Activated naive CD8-positive, alpha-beta T cell (primary cell): ENCODE measurements around the gene KAT5.
"Not testable (repeated sequence)": the region's sequence is repeated elsewhere in the genome, so short reads cannot be mapped to it uniquely, and the experiment has no call there.

Experiments used
- H3K27ac Mint-ChIP-seq: one replicate; pipeline ENCODE4 v1.8.0; 2021; ENCODE audit warnings: mixed read lengths
- H3K27me3 Mint-ChIP-seq: one replicate; pipeline ENCODE4 v1.8.0; 2021; ENCODE audit warnings: mixed read lengths
- H3K36me3 Mint-ChIP-seq: one replicate; pipeline ENCODE4 v1.8.0; 2021; ENCODE audit warnings: mixed read lengths
- H3K4me1 Mint-ChIP-seq: one replicate; pipeline ENCODE4 v1.8.0; 2021; ENCODE audit warnings: low read depth, mixed read lengths
- H3K4me3 Mint-ChIP-seq: one replicate; pipeline ENCODE4 v1.8.0; 2021; ENCODE audit warnings: mild to moderate bottlenecking, mixed read lengths
- H3K9me3 Mint-ChIP-seq: one replicate; pipeline ENCODE4 v1.8.0; 2021; ENCODE audit warnings: low read depth, mixed read lengths

The KAT5 gene

DNA sequence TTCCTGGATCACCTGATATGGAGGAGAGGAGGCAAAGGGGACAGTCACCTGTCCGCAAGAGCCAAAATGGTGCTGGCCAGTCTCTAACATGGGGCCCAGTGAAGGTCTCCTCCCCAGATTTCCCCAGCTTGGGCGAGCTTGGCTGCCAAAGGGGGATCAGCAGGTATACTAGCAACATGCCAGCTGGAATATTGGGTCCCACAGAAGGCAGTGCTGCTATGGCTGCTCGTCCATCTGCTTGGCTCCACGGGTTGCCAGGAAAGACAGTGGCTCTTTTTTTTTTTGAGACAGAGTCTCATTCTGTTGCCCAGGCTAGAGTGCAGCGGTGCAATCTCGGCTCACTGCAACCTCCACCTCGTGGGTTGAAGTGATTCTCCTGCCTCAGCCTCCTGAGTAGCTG is 12.7 kb upstream of the KAT5 start:
- Mint-ChIP-seq H3K36me3 (no peaks in the 10 kb centered on the region), H3K27ac (no peak overlapping the region), H3K27me3 (no peaks in the 10 kb centered on the region), H3K4me1 (no peaks in the 10 kb centered on the region), H3K9me3 (no peaks in the 10 kb centered on the region), H3K4me3 (no peak overlapping the region)

DNA sequence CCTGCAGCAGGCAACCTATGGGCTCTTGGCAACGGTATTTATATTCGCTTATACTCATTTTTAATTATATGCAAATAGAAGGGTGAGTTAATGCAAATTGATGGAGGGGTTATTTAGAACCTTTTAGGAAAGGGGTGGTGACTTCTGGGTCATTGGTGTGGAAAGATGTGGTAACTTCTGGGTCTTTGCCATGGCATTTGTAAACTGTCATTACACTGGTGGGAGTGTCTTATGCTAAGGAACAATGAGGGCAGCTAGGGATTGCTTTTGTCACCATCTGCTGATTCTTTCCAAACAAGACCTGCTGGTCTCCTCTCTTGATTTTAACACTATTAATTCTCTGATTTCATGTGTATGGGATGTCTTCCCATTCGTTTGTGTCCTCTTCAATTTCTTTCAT is 11.7 kb upstream of the KAT5 start:
- H3K4me3 Mint-ChIP-seq, result no peak overlapping the region
- no peaks in the 10 kb centered on the region for H3K27me3 Mint-ChIP-seq
- H3K4me1 Mint-ChIP-seq, result no peaks in the 10 kb centered on the region
- H3K9me3 Mint-ChIP-seq, result no peaks in the 10 kb centered on the region
- H3K36me3 Mint-ChIP-seq, result no peaks in the 10 kb centered on the region
- no peak overlapping the region for H3K27ac Mint-ChIP-seq

DNA sequence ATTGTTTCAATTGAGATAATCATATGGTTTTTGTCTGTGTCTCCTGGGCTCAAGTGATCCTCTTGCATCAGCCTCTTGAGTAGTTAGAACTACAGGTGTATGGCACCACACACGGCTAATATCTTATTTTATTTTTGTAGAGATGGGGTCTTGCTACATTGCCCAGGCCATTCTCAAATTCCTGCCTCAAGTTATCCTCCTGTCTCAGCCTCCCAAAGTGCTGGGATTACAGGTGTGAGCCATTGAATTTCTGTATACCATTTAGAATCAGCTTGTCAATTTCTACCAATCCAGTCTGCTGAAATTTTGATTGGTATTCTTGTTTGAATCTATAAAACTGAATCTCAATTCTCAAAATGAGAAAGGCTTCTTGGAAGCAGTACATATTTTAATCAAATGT is 10.4 kb upstream of the KAT5 start:
- Mint-ChIP-seq H3K27ac (no peak overlapping the region), H3K9me3 (no peaks in the 10 kb centered on the region), H3K4me3 (no peak overlapping the region), H3K27me3 (no peaks in the 10 kb centered on the region), H3K4me1 (peaks cover 3% of the 10 kb centered on the region), H3K36me3 (no peaks in the 10 kb centered on the region)

DNA sequence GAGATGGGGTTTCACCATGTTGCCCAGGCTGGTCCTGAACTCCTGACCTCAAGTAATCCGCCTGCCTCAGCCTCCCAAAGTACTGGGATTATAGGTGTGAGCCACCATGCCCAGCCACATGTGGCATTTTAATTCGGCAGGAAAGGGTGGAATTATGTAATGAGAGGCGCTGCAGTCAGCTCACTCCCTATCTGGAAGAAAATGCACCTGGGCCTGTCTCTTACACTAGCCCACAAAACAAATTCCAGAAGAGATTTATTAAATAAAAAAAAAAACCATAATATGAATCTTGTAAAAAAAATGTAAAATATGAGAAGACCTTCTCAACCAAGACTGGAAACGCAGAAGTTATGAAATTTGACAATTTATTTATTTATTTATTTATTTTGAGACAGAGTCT is 8.2 kb upstream of the KAT5 start:
- peaks cover 4% of the 10 kb centered on the region for H3K4me1 Mint-ChIP-seq
- H3K36me3 Mint-ChIP-seq, result no peaks in the 10 kb centered on the region

DNA sequence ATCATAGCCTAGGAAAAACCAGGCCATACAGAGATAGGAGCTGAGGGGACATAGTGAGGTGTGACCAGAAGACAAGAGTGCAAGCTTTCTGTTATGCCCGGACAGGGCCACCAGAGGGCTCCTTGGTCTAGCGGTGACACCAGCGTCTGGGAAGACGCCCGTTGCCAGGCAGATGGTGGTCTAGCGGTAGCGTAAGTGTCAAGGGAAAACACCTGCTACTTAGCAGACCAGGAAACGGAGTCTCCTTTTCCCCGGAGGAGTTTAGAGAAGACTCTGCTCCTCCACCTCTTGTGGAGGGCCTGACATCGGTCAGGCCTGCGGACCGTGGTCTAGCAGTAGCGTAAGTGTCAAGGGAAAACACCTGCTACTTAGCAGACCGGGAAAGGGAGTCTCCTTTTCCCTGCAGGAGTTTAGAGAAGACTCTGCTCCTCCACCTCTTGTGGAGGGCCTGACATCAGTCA is 5.7 kb upstream of the KAT5 start:
- H3K4me1 Mint-ChIP-seq, H3K9me3 Mint-ChIP-seq, H3K27me3 Mint-ChIP-seq, H3K36me3 Mint-ChIP-seq, H3K27ac Mint-ChIP-seq: not testable (repeated sequence)
- H3K4me3 Mint-ChIP-seq, result peak overlapping the region; percentile 18

More for the DNA sequence above, 8.2 kb upstream of the KAT5 start:
- no peaks in the 10 kb centered on the region for H3K9me3 Mint-ChIP-seq
- H3K27ac Mint-ChIP-seq, result no peak overlapping the region
- H3K27me3 Mint-ChIP-seq, result no peaks in the 10 kb centered on the region
- H3K4me3 Mint-ChIP-seq, result no peak overlapping the region

DNA sequence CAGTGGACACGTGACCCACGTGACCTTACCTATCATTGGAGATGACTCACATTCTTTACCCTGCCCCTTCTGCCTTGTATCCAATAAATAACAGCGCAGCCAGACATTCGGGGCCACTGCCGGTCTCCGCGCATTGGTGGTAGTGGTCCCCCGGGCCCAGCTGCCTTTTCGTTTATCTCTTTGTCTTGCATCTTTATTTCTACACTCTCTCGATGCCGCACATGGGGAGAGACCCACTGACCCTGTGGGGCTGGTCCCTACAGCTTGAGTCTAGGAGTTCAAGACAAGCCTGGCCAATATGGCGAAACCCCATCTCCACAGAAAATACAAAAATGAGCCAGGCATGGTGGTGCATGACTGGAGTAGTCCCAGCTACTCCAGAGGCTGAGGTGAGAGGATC is 5.0 kb upstream of the KAT5 start:
- not testable (repeated sequence) for H3K27ac Mint-ChIP-seq, H3K27me3 Mint-ChIP-seq, H3K4me1 Mint-ChIP-seq, H3K4me3 Mint-ChIP-seq, H3K36me3 Mint-ChIP-seq, H3K9me3 Mint-ChIP-seq

DNA sequence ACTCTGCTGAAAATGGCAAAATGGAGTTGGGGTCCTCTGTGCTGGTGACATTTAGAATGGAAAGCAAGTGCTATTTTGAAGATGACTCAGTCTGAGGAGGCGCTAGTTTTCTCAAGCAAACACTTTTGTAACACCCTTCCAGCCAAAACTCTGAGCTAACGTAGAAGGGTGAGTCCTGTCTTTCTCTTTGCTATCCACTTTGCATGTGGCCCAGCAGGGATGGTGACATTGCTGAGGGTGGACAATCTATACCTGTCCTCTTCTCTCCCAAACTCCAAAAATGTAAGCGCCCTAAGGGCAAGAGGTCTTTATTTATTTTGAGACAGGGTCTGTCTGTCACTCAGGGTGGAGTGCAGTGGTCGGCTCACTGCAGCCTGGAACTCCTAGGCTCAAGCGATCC is 3.6 kb upstream of the KAT5 start:
- no peaks in the 10 kb centered on the region for H3K36me3 Mint-ChIP-seq
- peaks cover 12% of the 10 kb centered on the region for H3K4me1 Mint-ChIP-seq
- H3K9me3 Mint-ChIP-seq, result no peaks in the 10 kb centered on the region
- no peaks in the 10 kb centered on the region for H3K27me3 Mint-ChIP-seq
- no peak overlapping the region for H3K4me3 Mint-ChIP-seq
- H3K27ac Mint-ChIP-seq, result no peak overlapping the region

DNA sequence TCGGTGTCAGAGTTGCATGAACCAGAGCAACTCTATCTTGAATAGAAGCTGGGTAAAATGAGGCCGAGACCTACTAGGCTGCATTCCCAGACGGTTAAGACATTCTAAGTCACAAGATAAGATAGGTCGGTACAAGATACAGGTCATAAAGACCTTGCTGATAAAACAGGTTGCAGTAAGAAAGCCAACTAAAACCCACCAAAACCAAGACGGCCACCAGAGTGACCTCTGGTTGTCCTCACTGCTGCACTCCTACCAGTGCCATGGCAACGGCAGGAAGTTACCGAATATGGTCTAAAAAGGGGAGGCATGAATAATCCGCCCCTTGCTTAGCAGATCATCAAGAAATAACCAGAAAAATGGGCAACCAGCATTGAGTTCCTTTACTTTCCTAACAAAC is 2.4 kb upstream of the KAT5 start:
- no peaks in the 10 kb centered on the region for H3K9me3 Mint-ChIP-seq
- H3K27me3 Mint-ChIP-seq, result no peaks in the 10 kb centered on the region
- H3K4me1 Mint-ChIP-seq, result peaks cover 19% of the 10 kb centered on the region
- no peaks in the 10 kb centered on the region for H3K36me3 Mint-ChIP-seq
- no peak overlapping the region for H3K4me3 Mint-ChIP-seq
- H3K27ac Mint-ChIP-seq, result no peak overlapping the region

DNA sequence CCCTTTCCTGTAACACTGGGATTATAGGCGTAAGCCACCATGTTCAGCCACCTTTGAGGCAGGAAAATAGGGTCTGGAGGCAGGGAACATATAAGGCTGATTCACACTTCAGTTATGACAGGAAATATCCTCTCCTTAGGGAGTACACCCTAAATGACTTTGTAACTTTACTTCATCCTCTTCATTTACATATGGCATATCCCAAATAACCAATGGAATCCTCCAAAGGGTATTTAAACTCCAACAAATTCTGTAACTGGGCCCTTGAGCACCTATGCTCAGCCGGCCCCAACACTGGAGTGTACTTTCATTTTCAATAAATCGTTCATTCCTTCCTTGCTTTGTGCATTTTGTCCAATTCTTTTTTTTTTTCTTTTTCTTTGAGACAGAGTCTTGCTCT is 1.6 kb upstream of the KAT5 start:
- Mint-ChIP-seq H3K4me3 (no peak overlapping the region), H3K27ac (no peak overlapping the region), H3K9me3 (no peaks in the 10 kb centered on the region), H3K36me3 (peaks cover 3% of the 10 kb centered on the region), H3K27me3 (no peaks in the 10 kb centered on the region), H3K4me1 (peaks cover 22% of the 10 kb centered on the region)

DNA sequence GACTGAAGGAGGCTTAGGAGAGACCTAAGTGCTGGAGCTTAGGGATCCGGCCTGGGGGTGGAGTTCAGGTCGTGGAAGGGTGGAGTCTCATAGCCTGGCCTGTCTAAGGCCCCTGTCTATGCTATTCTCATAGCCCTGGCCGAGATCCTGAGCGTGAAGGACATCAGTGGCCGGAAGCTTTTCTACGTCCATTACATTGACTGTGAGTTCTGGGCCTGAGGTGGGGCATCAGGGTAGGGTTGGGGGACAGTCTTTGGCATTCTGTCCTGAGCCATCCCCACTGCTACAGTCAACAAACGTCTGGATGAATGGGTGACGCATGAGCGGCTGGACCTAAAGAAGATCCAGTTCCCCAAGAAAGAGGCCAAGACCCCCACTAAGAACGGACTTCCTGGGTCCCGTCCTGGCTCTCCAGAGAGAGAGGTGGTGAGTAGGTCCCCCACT is 603 bp downstream of the KAT5 start:
- no peaks in the 10 kb centered on the region for H3K9me3 Mint-ChIP-seq
- H3K27me3 Mint-ChIP-seq, result no peaks in the 10 kb centered on the region
- peaks cover 24% of the 10 kb centered on the region for H3K4me1 Mint-ChIP-seq
- H3K27ac Mint-ChIP-seq, result peak overlapping the region; percentile 98
- peak overlapping the region; percentile 95 for H3K4me3 Mint-ChIP-seq
- peaks cover 5% of the 10 kb centered on the region for H3K36me3 Mint-ChIP-seq

DNA sequence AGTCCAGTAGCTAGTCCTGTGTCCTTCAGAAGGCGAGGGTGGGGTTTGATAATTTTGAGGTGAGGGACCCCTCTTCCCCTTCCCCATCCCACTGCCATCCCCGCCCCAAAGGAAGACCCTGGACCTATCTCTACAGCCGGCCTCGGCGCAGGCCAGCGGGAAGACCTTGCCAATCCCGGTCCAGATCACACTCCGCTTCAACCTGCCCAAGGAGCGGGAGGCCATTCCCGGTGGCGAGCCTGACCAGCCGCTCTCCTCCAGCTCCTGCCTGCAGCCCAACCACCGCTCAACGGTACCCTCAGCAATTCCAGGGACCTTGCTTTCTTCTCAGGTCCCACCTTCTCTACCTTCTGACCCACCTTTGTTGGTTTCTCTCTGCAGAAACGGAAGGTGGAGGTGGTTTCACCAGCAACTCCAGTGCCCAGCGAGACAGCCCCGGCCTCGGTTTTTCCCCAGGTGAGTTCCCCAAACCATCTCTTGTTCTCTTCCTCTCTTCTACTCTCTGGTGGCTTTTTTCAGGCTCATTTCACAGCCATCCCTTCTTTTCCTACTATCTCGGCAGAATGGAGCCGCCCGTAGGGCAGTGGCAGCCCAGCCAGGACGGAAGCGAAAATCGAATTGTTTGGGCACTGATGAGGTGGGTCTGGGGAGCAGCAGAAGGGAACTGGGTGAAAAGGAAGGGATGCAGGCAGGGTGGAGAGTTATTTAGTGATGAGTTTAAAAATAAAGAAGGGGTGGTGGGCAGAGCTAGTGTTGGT is 1.3 kb downstream of the KAT5 start:
- peaks cover 5% of the 10 kb centered on the region for H3K36me3 Mint-ChIP-seq

DNA sequence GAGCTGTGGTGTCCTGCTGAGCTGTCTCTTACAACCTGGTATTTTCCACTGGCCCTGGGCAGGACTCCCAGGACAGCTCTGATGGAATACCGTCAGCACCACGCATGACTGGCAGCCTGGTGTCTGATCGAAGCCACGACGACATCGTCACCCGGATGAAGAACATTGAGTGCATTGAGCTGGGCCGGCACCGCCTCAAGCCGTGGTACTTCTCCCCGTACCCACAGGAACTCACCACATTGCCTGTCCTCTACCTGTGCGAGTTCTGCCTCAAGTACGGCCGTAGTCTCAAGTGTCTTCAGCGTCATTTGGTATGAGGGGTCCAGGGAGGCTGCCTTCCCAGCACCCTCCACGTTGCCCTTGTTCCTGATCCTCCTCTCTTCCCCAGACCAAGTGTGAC is 2.4 kb downstream of the KAT5 start:
- Mint-ChIP-seq H3K27ac (peak overlapping the region; percentile 79), H3K27me3 (no peaks in the 10 kb centered on the region), H3K36me3 (peaks cover 5% of the 10 kb centered on the region), H3K9me3 (no peaks in the 10 kb centered on the region), H3K4me3 (peak overlapping the region; percentile 38), H3K4me1 (peaks cover 38% of the 10 kb centered on the region)

More for the DNA sequence above, 1.3 kb downstream of the KAT5 start:
- Mint-ChIP-seq H3K9me3 (no peaks in the 10 kb centered on the region), H3K4me1 (peaks cover 28% of the 10 kb centered on the region), H3K27me3 (no peaks in the 10 kb centered on the region), H3K4me3 (peak overlapping the region; percentile 95), H3K27ac (peak overlapping the region; percentile 64)

DNA sequence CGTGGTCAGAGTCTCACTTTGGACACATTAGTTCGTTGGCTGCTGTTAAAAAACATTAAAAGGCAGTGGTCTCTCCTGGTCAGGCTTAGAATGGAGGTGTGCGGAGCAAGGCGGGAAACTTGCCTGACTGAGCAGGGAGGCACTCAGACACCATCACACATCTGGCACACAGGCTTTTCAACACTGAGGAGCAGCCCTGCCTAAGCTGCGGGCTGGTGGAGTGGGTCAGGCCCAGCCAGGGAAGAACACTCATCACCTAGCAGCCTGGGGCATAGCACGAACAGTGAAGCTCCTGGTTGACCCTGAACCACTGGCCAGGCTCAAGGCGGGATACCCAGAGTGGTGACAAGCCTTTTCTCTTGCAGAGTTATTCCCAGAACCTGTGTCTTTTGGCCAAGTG is 4.2 kb downstream of the KAT5 start:
- Mint-ChIP-seq H3K4me1 (peaks cover 41% of the 10 kb centered on the region), H3K4me3 (peak overlapping the region; percentile 28), H3K36me3 (peaks cover 5% of the 10 kb centered on the region), H3K9me3 (no peaks in the 10 kb centered on the region), H3K27ac (no peak overlapping the region), H3K27me3 (no peaks in the 10 kb centered on the region)

DNA sequence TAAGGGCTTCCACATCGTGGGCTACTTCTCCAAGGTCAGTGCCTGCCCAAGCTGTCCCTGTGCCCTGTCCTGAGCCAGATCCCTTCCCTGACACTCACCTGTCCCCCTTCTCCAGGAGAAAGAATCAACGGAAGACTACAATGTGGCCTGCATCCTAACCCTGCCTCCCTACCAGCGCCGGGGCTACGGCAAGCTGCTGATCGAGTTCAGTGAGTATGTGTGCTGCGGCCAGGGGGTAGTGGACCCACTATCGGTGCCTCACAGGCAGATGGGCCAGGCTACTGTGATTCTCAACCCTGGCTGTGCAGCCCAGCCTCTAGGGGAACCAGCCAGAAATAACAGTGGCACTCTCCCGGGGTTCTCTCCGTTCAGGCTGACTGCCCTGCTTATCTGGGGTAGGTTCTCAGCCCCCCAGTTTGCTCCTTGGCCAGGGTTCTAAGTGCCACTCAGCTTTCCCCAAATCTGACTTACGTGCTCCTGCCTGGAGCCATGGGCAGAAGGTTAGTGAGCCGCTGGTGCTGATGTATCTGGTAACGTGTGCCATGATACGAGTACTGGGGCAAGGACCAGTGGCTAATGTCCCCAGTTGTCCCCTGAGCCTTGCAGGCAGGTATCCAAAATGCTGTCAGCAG is 4.8 kb downstream of the KAT5 start:
- Mint-ChIP-seq H3K4me1 (peaks cover 38% of the 10 kb centered on the region), H3K27me3 (no peaks in the 10 kb centered on the region), H3K4me3 (peak overlapping the region; percentile 28), H3K27ac (peak overlapping the region; percentile 72), H3K9me3 (no peaks in the 10 kb centered on the region), H3K36me3 (peaks cover 5% of the 10 kb centered on the region)

DNA sequence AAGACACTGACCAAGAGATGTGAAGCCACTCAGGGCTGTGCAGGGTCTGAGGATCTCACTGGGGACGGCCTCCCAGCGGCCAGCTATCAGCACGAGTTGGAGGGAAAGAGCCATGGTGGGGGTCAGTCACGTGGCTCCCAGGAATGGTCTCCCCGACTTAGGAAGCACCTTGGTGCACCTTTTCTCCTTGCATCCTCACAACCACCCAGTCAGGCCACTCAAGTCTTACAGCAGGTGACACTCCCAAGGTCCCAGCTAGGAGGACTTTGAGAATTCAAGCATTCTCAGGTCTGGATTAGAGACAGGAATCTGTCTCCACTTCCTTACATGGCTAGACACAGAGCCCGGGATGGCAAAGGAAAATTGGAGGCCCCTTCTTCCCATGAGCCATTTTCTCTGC is 5.9 kb downstream of the KAT5 start:
- H3K27me3 Mint-ChIP-seq, result no peaks in the 10 kb centered on the region
- H3K36me3 Mint-ChIP-seq, result peaks cover 5% of the 10 kb centered on the region
- H3K4me1 Mint-ChIP-seq, result peaks cover 33% of the 10 kb centered on the region
- H3K27ac Mint-ChIP-seq, result peak overlapping the region; percentile 54
- H3K4me3 Mint-ChIP-seq, result no peak overlapping the region
- H3K9me3 Mint-ChIP-seq, result no peaks in the 10 kb centered on the region

DNA sequence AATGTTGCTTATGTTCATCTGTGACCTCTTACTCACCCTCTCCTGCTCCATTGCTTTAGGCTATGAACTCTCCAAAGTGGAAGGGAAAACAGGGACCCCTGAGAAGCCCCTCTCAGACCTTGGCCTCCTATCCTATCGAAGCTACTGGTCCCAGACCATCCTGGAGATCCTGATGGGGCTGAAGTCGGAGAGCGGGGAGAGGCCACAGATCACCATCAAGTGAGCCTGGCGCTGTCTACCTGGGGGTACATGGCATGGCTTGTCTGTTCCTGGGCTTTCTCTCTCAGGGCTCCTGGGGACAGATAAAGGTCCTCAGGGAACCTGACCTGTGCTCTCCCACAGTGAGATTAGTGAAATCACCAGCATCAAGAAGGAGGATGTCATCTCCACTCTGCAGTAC is 6.5 kb downstream of the KAT5 start:
- H3K4me3 Mint-ChIP-seq, result peak overlapping the region; percentile 95
- peak overlapping the region; percentile 70 for H3K27ac Mint-ChIP-seq
- no peaks in the 10 kb centered on the region for H3K27me3 Mint-ChIP-seq
- no peaks in the 10 kb centered on the region for H3K9me3 Mint-ChIP-seq
- H3K36me3 Mint-ChIP-seq, result peaks cover 5% of the 10 kb centered on the region
- peaks cover 31% of the 10 kb centered on the region for H3K4me1 Mint-ChIP-seq
